Cardiac muscle cell (in vitro differentiated cells and primary cell): ENCODE measurements around the gene STAG1. TPM values are rescaled to one million over a fixed set of nuclear protein-coding genes. Genes with fewer than 3 reads are reported as not detected.
A peak's percentile ranks its signal among the peaks of the same experiment; 100 is the strongest.
"Not testable (repeated sequence)": the region's sequence is repeated elsewhere in the genome, so short reads cannot be mapped to it uniquely, and the experiment has no call there.

ENCODE experiments used
- DNase-seq, 2 donors: peaks; one replicate each; pipeline versions ENCODE4 v3.0.0 to v3.0.0-alpha.2; 2010 to 2017; ENCODE audit warnings: low read depth in 1 of 2, low spot score in 1 of 2
- H3K27ac ChIP-seq: fragments of 200-600 bp; sonication (generic); 2 replicates; pipeline ENCODE4 v1.5.1; 2016
- H3K27me3 ChIP-seq: fragments of 200-600 bp; sonication (generic); 2 replicates; pipeline ENCODE4 v1.6.0; 2016; ENCODE audit warnings: control low read depth
- H3K36me3 ChIP-seq: fragments of 200-600 bp; sonication (generic); 2 replicates; pipeline ENCODE4 v1.5.1; 2016; ENCODE audit warnings: control low read depth
- H3K4me1 ChIP-seq: fragments of 200-600 bp; sonication (generic); 2 replicates; pipeline ENCODE4 v1.8.1; 2017; ENCODE audit warnings: low read depth, mild to moderate bottlenecking, mixed run types
- H3K4me3 ChIP-seq: fragments of 200-600 bp; sonication (generic); 2 replicates; pipeline ENCODE4 v1.5.1; 2016; ENCODE audit warnings: mild to moderate bottlenecking
- H3K9me3 ChIP-seq: fragments of 200-600 bp; sonication (generic); 2 replicates; pipeline ENCODE4 v1.5.1; 2017; ENCODE audit warnings: low read depth, mild to moderate bottlenecking, control low read depth
- CTCF ChIP-seq: IDR thresholded peaks from 2 replicates; pipeline ENCODE4 v1.5.1; 2012; ENCODE audit warnings: low read depth, mild to moderate bottlenecking, low read length
- polyA plus RNA-seq: library from polyadenylated mRNA; unstranded; fragments of >200 nt; fragmentation: Nextera tagmentation; extraction: Ambion mirVana; gene quantifications from 2 replicates; pipeline ENCODE4 v1.2.1, GENCODE V29; 2016
- total RNA-seq: library from RNA; depleted of rRNA; stranded (reverse); fragments of >200 nt; gene quantifications from 2 replicates; pipeline ENCODE4 v1.2.3, GENCODE V29; 2016

Gene STAG1
- total and polyA plus RNA-seq, 2 experiments from 2014 or later: 12.7 to 18.3 TPM

GRCh38 chr3:136758160-136759102 is 6.3 kb upstream of the STAG1 start:
- not testable (repeated sequence) for H3K36me3 ChIP-seq, H3K4me3 ChIP-seq, H3K4me1 ChIP-seq, H3K27ac ChIP-seq, H3K9me3 ChIP-seq, H3K27me3 ChIP-seq
- DNase-seq: peak in 1 of 2 donors; percentile 56
- peak; percentile 57 for TF ChIP-seq CTCF

DNA sequence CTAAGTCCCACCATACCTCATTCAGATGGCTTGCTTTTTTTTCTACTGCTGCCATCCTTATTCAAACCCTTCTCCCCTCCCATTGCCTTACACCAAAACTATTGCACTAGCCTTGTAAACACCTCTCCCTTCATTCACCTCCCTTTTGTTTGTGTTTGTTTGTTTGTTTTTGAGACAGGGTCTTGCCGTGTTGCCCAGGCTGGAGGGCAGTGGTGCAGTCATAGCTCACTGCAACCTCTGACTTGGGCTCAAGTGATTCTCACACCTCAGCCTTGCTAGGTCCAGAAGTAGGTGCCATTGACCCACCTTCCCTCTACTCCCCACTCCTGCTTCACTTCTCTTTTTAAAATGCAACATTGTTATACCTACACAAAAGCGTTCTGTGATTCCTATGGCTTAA is 3.0 kb upstream of the STAG1 start:
- no peak for TF ChIP-seq CTCF
- Histone ChIP-seq H3K9me3 (no peaks in the 10 kb centered on the region), H3K27me3 (no peaks in the 10 kb centered on the region), H3K4me3 (no peak overlapping the region), H3K4me1 (peaks cover 16% of the 10 kb centered on the region), H3K27ac (no peak overlapping the region), H3K36me3 (no peaks in the 10 kb centered on the region)
- no peak for DNase-seq

GRCh38 chr3:136753326-136753939 is 1.3 kb upstream of the STAG1 start:
- no peaks in the 10 kb centered on the region for H3K27me3 ChIP-seq

GRCh38 chr3:136752422-136753325 is 496 bp upstream of the STAG1 start:
- TF ChIP-seq CTCF: peak; percentile 38
- peak overlapping the region; percentile 80 for H3K4me3 ChIP-seq
- no peaks in the 10 kb centered on the region for H3K9me3 ChIP-seq
- H3K27ac ChIP-seq: peak overlapping the region; percentile 100
- peaks cover 32% of the 10 kb centered on the region for H3K4me1 ChIP-seq
- no peaks in the 10 kb centered on the region for H3K27me3 ChIP-seq
- DNase-seq: peak; percentile 99
- H3K36me3 ChIP-seq: no peaks in the 10 kb centered on the region

More at GRCh38 chr3:136753326-136753939, 1.3 kb upstream of the STAG1 start:
- H3K36me3 ChIP-seq: no peaks in the 10 kb centered on the region
- peak overlapping the region; percentile 67 for H3K4me3 ChIP-seq
- H3K27ac ChIP-seq: peak overlapping the region; percentile 96
- no peak for TF ChIP-seq CTCF
- DNase-seq: peak in 1 of 2 donors; percentile 1
- peaks cover 32% of the 10 kb centered on the region for H3K4me1 ChIP-seq
- no peaks in the 10 kb centered on the region for H3K9me3 ChIP-seq
